ENCODE data around the gene AJAP1.

AJAP1 gene

GRCh38 chr1:4708840-4709507 is 54.6 kb downstream of the AJAP1 start:
- no peak for DNase-seq

- no peak for DNase-seq
Measured at GRCh38 chr1:4709641-4710040, 55.2 kb downstream of the AJAP1 start.

GRCh38 chr1:4710592-4711415 is 56.4 kb downstream of the AJAP1 start:
- no peak for DNase-seq

GRCh38 chr1:4711416-4712275 is 57.2 kb downstream of the AJAP1 start:
- no peak for DNase-seq

- DNase-seq: no peak
Measured at GRCh38 chr1:4713669-4714068, 59.3 kb downstream of the AJAP1 start.

- DNase-seq: no peak
Measured at GRCh38 chr1:4716406-4716805, 62.0 kb downstream of the AJAP1 start.

- no peak for DNase-seq
Measured at GRCh38 chr1:4718071-4718470, 63.7 kb downstream of the AJAP1 start.

GRCh38 chr1:4723106-4723505 is 68.7 kb downstream of the AJAP1 start:
- DNase-seq: no peak

GRCh38 chr1:4724001-4724400 is 69.6 kb downstream of the AJAP1 start:
- no peak for DNase-seq

- DNase-seq: no peak
Measured at GRCh38 chr1:4724695-4725250, 70.4 kb downstream of the AJAP1 start.

- no peak for DNase-seq
Measured at GRCh38 chr1:4725416-4725815, 71.0 kb downstream of the AJAP1 start.

GRCh38 chr1:4726620-4727341 is 72.4 kb downstream of the AJAP1 start:
- no peak for DNase-seq

- DNase-seq: no peak
Measured at GRCh38 chr1:4728319-4729089, 74.1 kb downstream of the AJAP1 start.

- DNase-seq: no peak
Measured at GRCh38 chr1:4729090-4729471, 74.7 kb downstream of the AJAP1 start.

GRCh38 chr1:4730078-4730477 is 75.7 kb downstream of the AJAP1 start:
- no peak for DNase-seq

- DNase-seq: no peak
Measured at GRCh38 chr1:4733446-4734177, 79.2 kb downstream of the AJAP1 start.

GRCh38 chr1:4734219-4734618 is 79.8 kb downstream of the AJAP1 start:
- no peak for DNase-seq

GRCh38 chr1:4734791-4735190 is 80.4 kb downstream of the AJAP1 start:
- no peak for DNase-seq

GRCh38 chr1:4736254-4736653 is 81.8 kb downstream of the AJAP1 start:
- DNase-seq: no peak

GRCh38 chr1:4741876-4742423 is 87.5 kb downstream of the AJAP1 start:
- DNase-seq: no peak

Measured in 8988T (cell line).